DMS53 (cell line): Measurements from ENCODE around the gene ZBTB7C.
"Not testable (repeated sequence)": the region's sequence is repeated elsewhere in the genome, so short reads cannot be mapped to it uniquely, and the experiment has no call there.

Experiments
- DNase-seq: peaks from one replicate; lab custom pipeline; 2025; lab: John Stamatoyannopoulos, UW

ZBTB7C gene

DNA sequence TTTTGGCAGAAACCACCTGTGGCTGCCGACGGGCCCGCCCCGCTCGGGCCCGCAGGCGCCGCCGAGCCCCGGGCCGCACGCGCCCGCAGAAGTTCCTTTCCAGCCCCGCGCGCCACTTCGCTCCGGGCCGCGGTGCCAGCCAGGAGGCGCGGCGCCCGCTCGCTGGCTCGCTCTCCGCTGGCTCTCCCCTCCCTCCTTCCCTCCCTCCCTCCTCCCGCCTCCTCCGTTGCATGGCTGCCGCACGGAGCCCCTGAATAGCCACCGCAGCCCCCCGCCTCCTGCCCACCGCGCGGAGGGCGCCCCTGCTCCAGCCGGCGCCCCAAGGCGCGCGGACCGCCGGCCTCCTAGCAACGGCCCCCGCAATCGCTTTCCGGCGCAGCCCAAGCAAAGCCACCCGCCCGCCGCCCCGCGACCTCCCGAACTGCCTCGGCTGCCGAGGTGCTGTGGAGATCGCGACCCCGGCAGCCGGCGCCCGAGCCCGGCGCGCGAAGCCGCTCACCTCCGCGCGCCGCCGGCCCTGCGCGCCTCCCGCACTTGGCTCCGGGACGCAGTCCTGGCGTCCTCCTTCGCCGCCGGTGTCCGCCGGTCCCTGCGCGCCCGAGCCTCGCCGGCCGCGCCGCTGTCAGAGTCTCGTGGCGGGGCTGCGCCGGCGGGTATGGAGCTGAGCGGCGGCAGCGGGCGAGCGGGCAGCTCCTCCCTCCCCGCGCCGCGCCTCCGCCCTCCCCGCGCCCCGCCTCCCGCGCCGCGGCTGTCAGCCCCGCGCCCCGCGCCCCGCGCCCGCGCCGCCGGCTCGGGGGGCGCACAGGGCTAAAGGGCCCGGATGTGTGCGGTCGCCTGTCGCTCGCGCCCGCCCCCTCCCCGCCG, at the start of gene ZBTB7C:
Gene ZBTB7C, minus strand, starts transcription at position 657 of the 864 bp plus-strand sequence.
- peak; percentile 94 for DNase-seq

DNA sequence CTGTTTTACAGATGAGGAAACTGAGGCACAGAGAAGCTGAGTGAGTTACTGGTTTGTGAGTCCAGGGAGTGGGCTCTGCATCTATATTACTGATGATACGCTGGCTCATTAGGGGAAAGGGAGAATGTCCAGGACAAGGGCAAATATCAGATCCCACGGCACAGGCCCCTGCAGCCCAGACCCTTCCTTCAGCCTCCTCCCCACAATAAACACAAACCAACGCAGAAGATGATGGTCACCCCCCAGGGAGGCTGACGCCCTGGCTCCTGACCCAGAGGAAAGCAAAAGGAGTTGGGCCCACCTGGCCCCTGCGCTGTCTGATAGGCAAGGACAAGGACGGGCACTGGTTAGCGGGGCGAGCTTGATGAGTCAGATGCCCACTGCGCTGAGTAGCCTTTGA, 47.7 kb upstream of the ZBTB7C start:
- DNase-seq, result no peak

DNA sequence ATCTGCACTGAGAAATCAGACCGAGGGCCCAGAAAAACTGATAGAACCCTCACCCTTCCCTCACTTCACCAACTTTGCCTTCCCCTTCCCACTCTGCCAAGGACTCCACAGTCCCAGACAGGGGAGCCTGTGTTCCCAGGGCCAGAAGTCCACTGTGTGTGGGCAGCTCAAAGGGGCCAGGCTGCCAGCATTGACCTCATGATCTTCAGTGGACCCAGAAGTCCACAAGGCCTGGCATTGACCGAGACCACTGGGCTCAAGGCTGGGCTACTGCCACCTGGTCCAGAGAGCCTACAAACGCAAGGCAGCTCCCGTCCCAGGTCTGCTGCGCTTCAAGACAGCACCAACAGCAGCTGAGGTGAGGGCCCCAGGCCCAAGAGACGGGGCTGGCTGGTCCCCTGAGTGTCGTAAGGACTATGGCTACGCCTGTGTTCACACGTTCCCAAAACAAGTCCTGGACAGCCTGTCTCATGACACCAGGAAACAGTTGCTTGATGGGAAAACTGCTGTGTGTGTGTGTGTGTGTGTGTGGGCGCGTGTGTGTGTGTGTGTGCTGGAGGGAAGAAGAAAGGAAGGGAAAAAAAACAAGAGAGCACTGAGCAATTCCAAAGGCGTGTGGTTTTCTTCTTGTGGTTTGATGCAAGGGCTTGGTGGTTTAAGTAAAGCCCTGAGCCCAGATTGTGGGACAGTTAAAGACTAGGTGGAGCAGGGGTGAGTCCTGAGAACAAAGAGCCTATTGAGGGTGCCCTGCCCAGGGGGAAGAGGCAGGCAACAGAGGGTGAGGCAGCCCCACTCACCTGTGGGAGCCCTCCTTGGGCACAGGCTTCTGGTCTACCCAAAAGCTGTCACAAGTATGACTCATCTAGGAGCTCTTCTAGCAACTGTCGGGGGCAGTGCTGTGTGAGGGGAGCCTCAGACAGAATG, 46.6 kb upstream of the ZBTB7C start:
- no peak for DNase-seq

DNA sequence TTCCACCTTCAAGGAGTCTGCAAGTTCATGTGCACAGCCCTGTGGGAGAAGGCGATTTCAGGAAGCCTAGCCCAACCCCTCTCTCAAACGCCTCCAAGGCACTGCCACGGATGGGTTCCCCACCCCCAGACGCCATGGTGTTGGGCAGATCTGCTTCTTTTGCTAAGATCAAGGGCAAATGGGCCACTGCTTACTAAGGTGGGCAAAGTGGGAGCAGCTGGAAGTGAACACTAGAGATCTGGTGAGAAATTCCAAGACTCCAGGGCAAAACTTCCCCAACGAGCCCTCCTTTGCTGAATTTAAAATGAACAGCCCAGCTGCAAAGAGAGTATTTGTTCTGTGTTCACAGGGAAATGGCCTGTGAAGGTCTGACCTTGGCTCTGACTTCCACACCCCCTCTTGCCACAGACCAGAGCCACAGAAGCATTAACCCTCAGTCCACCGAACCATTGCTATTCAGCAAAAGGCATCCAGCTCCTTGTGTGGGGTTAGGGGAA, 45.1 kb upstream of the ZBTB7C start:
- DNase-seq, result no peak

DNA sequence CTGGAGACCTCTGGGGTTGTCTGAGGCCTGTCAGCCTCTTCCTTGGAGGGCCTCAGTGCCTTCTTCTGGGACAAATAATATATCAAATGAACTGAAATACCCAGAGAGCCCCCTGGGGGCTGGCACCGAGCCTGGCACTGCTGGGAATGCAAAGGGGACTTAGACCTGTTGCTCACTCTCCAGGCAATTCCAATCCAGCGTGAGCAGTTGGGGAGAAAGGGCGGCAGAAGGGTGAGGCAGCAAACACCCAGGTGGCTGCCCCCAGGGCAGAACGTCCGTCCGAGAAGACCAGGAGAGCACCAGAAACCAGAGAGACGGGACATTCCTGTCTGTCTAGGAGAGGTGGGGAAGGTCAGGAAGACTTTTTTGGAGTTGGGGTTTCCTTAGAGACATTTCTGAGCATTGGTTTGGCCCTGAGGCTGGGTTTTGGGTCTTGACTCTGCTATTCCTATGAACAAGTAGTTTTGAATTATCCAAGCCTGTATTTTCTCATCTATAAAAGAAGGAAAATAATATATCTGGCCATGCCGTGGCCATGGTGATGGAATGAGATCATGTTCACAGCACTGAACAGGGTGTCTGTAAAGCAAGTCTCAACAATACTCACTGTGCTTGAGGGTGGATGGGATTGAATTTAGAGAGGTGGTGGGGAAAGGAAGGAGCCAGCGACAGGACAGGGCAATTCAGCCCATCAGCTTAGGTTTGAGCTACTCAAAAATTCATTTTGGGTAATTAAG, 44.3 kb upstream of the ZBTB7C start:
- no peak for DNase-seq

DNA sequence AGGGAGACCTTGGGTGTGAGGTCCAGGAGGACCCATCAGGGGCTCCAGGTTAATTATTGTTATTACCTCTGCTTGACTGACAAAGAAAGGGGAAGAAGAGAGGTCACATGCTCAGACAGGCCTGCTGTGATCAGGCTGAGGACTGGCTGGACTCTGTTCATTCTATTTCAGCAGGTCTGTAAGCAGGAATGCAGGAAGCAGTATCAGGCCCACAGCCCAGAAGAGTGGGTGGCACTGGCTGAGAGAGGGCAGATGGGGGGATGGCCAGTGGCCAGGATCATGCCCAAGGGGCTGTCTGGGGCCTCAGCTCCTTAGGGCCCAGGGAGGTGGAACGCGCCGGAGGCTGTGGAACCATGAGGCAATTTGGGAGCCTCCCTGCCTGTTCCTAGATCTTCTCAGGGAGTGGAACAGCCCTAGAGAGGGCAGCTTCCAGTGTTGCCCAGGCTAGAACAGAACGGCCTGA, 43.7 kb upstream of the ZBTB7C start:
- no peak for DNase-seq

DNA sequence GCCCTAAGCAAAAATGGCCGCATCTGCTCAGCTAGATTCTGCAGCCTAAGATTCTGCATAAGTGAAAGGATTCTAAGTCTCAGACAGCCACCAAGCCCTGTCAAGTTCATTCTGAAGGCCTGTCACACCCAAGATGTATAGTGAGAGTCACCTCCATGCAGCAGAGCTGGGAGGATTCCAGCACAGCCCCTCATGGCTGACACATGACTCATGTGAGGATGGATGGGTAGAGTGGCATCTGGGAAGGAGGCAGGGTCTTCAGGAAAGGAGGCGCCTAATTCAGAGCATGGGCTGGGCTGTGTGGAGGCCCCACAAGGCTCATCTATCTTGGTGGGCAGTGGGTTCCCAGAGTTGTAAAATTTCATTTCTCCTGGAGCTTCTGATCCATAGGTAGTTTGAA, 41.5 kb upstream of the ZBTB7C start:
- DNase-seq, result no peak

DNA sequence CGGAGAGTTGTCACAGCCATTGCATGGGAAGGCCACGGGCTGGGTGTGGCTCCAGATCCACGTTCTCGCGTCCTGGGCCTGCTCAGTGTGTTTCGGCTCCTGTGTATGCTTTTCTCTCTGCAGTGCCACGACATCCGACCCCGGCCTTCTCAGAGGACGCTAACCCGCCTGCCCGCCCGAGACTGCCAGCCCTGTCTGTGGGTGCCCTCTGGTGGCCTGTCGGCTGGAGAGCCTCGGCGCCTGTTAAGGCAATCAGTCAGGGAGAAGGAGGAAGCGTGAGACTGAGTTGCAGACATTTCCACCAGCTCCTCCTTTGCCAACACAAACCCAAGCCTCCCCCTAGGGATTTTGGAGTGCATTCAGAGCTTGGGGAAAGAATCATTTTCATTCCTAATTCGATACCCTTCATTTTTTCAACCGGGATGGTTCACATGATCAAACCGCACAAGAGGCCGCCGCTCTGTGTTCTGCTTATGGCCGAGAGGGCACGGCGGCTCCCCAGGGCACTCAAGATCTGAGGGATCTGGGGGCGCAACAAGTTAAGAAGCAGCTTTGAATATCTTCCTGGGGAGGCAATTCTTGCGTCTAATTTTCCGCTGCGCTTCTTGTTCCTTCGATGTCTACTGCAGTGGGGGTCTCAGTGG, 37.5 kb upstream of the ZBTB7C start:
- DNase-seq, result peak; percentile 98

DNA sequence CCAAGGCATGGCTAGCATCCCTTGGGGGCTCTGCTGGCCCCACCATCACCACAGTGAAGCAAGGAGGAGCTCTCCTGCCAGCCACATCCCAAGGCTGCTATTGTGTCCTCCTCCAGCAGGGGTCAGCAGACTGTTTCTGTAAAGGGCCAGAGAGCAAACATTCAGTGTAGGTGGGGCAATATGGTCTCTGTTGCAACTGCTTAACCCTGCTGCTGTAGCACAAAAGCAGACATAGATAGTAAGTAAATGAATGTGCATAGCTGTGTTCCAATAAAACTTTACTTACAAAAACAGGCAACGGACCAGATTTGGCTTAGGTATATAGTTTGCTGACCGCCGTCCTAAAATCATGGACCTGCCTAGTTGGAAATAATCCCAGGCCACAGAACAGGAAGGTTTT, 36.4 kb upstream of the ZBTB7C start:
- peak; percentile 94 for DNase-seq

DNA sequence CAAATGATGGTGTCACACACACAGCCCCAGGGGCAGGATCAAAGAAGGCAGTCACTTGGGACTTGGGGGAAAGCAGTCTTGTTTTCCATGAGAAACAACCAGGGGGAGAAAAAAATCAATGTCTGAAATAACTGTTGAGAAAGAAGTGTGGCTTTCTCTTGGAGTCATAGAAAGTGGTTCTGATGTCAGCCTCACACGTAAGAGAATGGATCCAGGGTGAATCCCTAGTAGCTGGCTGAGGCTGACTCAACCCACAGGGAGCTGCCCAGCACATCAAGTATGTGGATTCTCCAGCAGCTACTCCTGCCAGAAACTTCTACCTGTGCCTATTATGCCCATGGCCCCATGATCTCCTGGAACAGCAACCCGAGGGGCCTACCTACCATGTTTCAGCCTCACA, 33.6 kb upstream of the ZBTB7C start:
- no peak for DNase-seq

DNA sequence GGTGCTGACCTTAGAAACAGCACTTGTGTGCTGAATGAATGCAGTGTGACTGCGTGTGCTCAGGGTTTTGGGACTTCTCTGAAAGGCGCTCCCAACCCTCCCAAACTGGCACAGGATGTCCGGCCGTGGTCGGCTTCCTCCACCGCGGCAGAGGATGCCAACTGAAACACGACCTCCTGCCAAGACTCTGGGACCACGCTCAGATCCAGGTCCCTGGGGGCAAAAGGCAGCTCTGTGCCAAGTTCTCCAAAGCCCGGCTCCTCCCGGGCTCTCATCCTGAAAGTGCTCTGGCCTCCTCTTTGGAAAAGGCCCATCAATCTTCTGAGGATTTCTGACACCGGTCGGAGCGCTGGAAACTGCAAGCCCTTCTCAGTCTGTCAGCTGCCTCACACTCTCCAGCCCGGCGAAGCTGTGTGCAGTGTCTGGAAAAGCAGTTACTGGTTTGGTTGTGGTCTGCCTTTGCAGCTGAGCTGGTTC, 32.3 kb upstream of the ZBTB7C start:
- no peak for DNase-seq

DNA sequence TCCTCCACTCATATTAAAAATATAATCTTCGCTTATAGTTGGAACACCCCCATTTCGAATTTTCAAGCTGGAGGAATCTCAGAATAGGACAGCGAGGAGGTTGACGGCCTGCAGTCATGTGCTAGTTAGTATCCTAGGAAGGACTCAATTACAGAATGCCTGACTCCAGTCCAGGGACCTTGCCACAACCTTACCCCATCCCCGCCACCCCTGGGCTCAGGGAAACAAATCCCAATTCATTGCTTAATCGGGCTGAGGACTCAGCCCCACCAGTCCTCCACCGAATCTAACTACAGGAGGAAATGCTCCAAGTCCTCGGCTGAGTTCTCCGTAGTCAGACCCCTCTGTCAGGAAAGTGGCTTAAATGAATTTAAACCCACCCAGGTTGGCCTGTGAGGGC, 31.7 kb upstream of the ZBTB7C start:
- no peak for DNase-seq

DNA sequence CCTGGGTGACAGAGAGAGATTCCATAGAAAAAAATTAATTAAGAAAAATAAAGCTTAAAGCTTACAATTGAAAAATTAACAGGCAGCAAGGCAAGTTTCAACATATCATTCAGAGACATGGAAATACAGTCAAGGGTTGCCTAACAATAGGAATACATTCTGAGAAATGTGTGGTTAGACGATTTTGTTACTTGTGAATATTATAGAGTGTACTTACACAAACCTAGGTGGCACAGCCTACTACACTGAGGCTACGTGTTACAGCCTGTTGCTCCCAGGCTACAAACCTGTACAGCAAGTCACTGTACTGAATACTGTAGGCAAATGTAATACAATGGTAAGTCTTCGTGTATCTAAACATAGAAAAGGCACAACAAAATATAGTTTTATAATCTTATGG, 27.7 kb upstream of the ZBTB7C start:
- no peak for DNase-seq

DNA sequence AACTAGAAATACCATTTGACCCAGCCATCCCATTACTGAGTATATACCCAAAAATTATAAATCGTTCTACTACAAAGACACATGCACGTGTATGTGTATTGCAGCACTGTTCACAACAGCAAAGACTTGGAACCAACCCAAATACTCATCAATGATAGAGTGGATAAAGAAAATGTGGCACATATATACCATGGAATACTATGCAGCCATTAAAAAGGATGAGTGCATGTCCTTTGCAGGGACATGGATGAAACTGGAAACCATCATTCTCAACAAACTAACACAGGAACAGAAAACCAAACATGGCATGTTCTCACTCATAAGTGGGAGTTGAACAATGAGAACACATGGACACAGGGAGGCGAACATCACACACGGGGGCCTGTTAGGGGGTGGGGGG, 25.2 kb upstream of the ZBTB7C start:
- not testable (repeated sequence) for DNase-seq

DNA sequence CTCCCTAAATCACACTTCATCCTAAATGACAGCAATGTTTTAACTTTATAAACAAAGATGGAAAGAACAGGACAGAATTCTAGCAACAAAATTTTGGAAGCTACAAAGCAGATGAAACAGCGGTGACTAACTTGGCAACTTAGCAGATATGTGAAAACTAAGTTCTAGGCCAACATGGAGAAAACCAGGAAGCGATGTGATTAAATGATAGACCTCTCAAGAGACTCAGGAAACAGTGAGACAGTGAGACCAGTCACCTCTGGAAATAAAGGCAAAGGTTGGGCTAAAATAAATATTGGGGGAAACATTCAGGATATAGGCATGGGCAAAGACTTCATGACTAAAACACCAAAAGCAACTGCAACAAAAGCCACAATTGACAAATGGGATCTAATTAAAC, 24.4 kb upstream of the ZBTB7C start:
- no peak for DNase-seq

DNA sequence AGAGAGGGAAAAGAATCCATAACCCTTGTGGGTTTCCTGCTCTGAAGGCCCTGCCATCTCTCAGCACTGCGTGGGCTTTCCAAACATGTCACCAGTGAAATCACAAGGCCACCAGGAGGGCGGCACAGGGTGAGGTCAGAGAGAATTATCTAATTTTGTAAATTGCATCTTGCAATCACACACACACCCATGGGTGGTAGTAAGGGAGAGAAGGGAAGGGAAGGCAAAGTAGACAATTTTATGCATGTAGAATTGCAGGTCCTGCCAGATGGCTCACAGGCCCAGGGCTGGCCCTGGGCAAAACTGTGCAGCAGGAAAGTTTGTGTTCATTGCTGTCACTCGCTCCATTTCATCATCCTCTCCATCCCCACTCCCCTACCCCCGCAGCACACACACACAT, 21.0 kb upstream of the ZBTB7C start:
- DNase-seq, result no peak

DNA sequence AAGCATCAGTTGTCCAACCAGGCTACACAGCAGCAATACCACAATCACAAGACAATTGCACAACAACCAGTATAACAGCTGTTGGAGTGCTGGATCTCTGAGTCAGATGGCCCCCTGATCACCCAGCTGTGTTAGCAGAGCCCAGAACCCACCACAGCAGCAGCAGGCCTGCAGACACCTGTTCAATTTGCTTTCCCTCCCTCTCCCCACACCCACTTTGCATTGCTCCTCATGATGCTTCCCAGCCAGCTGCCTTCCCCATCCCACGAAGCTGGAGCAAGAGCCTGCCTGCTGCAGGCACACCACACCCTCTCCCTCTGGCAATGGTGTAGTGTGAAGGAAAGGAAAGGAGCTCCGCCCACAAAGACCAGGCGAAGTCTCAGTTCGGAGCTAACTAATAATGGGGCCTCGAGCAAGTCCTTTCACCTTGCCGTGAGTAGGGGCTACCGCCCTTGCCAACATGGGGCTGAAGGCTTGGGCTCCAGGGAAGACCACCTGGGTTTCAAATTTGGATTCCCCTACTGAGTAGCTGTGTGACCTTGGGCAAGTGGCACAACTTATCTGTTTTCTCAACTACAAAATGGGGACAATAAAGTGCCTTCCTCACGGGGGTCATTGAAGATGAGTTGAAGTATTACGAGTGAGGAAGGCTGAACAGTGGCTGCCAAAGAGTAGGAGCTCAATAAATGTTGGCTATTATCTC, 19.4 kb upstream of the ZBTB7C start:
- DNase-seq, result no peak

DNA sequence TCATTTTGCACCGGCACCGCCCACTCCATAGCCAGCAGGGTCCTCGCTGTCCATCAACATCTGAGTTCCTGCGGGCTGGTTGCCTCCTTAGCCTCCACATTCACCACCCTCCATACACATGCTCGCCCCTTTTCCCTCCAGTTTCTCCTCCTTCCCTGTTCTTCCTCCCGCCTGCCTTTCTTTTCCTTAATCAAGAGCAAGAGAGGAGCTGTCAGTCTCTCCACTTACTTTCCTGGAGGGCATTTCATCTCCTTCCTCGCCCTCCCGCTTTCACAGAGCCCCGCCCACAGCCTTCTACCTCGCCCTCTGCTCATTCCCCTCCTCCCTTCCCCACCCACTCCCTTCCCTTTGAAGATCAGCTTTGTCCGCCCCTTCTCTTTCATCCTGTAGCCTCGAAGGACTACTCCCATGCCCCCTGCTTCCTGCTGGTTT, 13.8 kb upstream of the ZBTB7C start:
- DNase-seq, result no peak

DNA sequence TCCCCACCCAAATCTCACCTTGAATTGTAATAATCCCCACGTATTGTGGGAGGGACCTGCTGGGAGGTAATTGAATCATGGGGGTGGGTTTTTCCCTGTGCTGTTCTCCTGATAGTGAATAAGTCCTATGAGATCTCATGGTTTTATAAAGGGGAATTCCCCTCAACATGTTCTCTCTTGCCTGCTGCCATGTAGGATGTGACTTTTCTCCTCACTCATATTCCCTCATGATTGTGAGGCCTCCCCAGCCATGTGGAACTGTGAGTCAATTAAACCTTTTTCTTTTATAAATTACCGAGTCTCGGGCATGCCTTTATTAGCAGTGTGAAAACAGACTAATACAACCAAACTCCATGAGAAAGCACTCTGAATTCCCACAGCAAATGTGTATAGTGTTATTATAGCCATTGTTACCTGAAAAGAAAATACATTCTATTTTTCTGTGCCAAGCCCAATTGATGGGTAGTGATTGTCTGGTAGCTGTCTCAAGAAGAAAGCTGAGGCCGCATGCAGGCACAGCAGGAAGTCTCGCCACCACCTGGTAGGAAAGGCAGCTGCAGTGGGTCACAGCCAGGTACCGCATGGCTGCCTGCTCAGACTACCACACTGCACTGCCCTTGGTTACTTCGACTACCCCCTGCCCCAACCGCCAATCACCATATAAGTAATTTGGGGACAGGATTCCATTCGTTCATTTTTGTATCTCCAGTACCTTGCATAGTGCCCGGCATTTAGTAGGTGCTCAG, 10.3 kb upstream of the ZBTB7C start:
- peak; percentile 58 for DNase-seq
